H9 (cell line): ENCODE results near the gene SPOCK3. TPM values are rescaled to one million over a fixed set of nuclear protein-coding genes. Genes with fewer than 3 reads are reported as not detected.

Experiments used
- DNase-seq: peaks from one replicate; pipeline ENCODE4 v3.0.0-alpha.2; 2017
- H2AFZ ChIP-seq: one replicate; pipeline ENCODE4 v1.6.1; 2013; ENCODE audit warnings: mild to moderate bottlenecking, low read length, control low read depth, moderate library complexity
- H2AK5ac ChIP-seq: 2 replicates; pipeline ENCODE4 v1.6.1; 2013; ENCODE audit warnings: low read length, control low read depth, mixed read lengths; ENCODE audit not compliant: insufficient read length
- H2BK120ac ChIP-seq: one replicate; pipeline ENCODE4 v1.6.1; 2013; ENCODE audit warnings: low read depth, mild to moderate bottlenecking, low read length, control low read depth, inconsistent platforms; ENCODE audit not compliant: poor library complexity, severe bottlenecking
- H2BK12ac ChIP-seq: 2 replicates; pipeline ENCODE4 v1.6.1; 2013; ENCODE audit warnings: low read length, control low read depth, mixed read lengths, low read depth; ENCODE audit not compliant: insufficient read length
- H2BK15ac ChIP-seq: 2 replicates; pipeline ENCODE4 v1.6.1; 2013; ENCODE audit warnings: low read depth, low read length, control low read depth
- H2BK20ac ChIP-seq: one replicate; pipeline ENCODE4 v1.6.1; 2013; ENCODE audit warnings: low read depth, mild to moderate bottlenecking, low read length, control low read depth, inconsistent platforms; ENCODE audit not compliant: poor library complexity, severe bottlenecking
- H2BK5ac ChIP-seq: 2 replicates; pipeline ENCODE4 v1.6.1; 2013; ENCODE audit warnings: low read length, control low read depth, mixed read lengths; ENCODE audit not compliant: insufficient read length
- H3K14ac ChIP-seq: 2 replicates; pipeline ENCODE4 v1.6.1; 2013; ENCODE audit warnings: low read length, control low read depth; ENCODE audit not compliant: insufficient read depth
- H3K18ac ChIP-seq: 2 replicates; pipeline ENCODE4 v1.6.1; 2013; ENCODE audit warnings: low read depth, mild to moderate bottlenecking, mixed read lengths, low read length, control low read depth; ENCODE audit not compliant: insufficient read length
- H3K23ac ChIP-seq: 2 replicates; pipeline ENCODE4 v1.6.1; 2013; ENCODE audit warnings: low read length, control low read depth, mixed read lengths, low read depth; ENCODE audit not compliant: insufficient read length
- H3K23me2 ChIP-seq: 2 replicates; pipeline ENCODE4 v1.6.1; 2013; ENCODE audit warnings: low read depth, mild to moderate bottlenecking, mixed read lengths, low read length, control low read depth; ENCODE audit not compliant: insufficient read length, poor library complexity, severe bottlenecking
- H3K27ac ChIP-seq: 2 replicates; pipeline ENCODE4 v1.5.1; 2013; ENCODE audit warnings: low read length, control low read depth, mixed read lengths, low read depth; ENCODE audit not compliant: insufficient read length
- H3K27me3 ChIP-seq: 2 replicates; pipeline ENCODE4 v1.6.1; 2013; ENCODE audit warnings: low read length, control low read depth, inconsistent platforms; ENCODE audit not compliant: insufficient read depth
- H3K4ac ChIP-seq: 2 replicates; pipeline ENCODE4 v1.6.1; 2013; ENCODE audit warnings: low read depth, mild to moderate bottlenecking, control low read depth, inconsistent platforms, low read length, moderate library complexity
- H3K4me1 ChIP-seq: 2 replicates; pipeline ENCODE4 v1.6.1; 2013; ENCODE audit warnings: low read length, control low read depth, inconsistent platforms; ENCODE audit not compliant: insufficient read depth
- H3K4me2 ChIP-seq: 2 replicates; pipeline ENCODE4 v1.6.1; 2013; ENCODE audit warnings: low read length, control low read depth, mixed read lengths; ENCODE audit not compliant: insufficient read length, insufficient read depth
- H3K56ac ChIP-seq: 2 replicates; pipeline ENCODE4 v1.6.1; 2013; ENCODE audit warnings: low read depth, mild to moderate bottlenecking, mixed read lengths, low read length, control low read depth; ENCODE audit not compliant: insufficient read length
- H3K79me1 ChIP-seq: 2 replicates; pipeline ENCODE4 v1.6.1; 2013; ENCODE audit warnings: low read depth, mild to moderate bottlenecking, moderate library complexity, low read length, control low read depth, inconsistent platforms; ENCODE audit not compliant: insufficient read depth, poor library complexity, severe bottlenecking
- H3K79me2 ChIP-seq: 2 replicates; pipeline ENCODE4 v1.6.1; 2013; ENCODE audit warnings: low read length, control low read depth, inconsistent platforms; ENCODE audit not compliant: insufficient read depth
- H3K9ac ChIP-seq: 2 replicates; pipeline ENCODE4 v1.6.1; 2013; ENCODE audit warnings: low read length, control low read depth, mixed read lengths; ENCODE audit not compliant: insufficient read length; ENCODE audit errors: extremely low read depth
- H3K9me3 ChIP-seq: one replicate; pipeline ENCODE4 v1.6.1; 2013; ENCODE audit warnings: low read depth, low read length, inconsistent platforms; ENCODE audit not compliant: control insufficient read depth
- H3T11ph ChIP-seq: one replicate; pipeline ENCODE4 v1.6.1; 2013; ENCODE audit warnings: mild to moderate bottlenecking, low read length, control low read depth, inconsistent platforms
- H4K20me1 ChIP-seq: one replicate; pipeline ENCODE4 v1.6.1; 2013; ENCODE audit not compliant: control insufficient read depth, insufficient read length, insufficient read depth
- H4K5ac ChIP-seq: 2 replicates; pipeline ENCODE4 v1.6.1; 2013; ENCODE audit warnings: low read depth, mild to moderate bottlenecking, mixed read lengths, low read length, control low read depth; ENCODE audit not compliant: insufficient read length
- H4K8ac ChIP-seq: replicated peaks from 2 replicates; pipeline ENCODE4 v1.6.1; 2013; ENCODE audit warnings: low read length, control low read depth, mixed read lengths, low read depth; ENCODE audit not compliant: insufficient read length
- H4K91ac ChIP-seq: 2 replicates; pipeline ENCODE4 v1.6.1; 2013; ENCODE audit warnings: low read depth, mild to moderate bottlenecking, moderate library complexity, mixed read lengths, low read length, control low read depth; ENCODE audit not compliant: insufficient read length
- H3K27ac Mint-ChIP-seq, 3 experiments: 2 replicates in 2 of 3; 3 replicates in 1 of 3; pipeline ENCODE4 v1.8.0; 2020 to 2021; ENCODE audit warnings: mixed read lengths in 3 of 3, mild to moderate bottlenecking in 1 of 3, moderate library complexity in 1 of 3
- H3K27me3 Mint-ChIP-seq: 2 replicates; pipeline ENCODE4 v1.8.0; 2021; ENCODE audit warnings: low read depth, mild to moderate bottlenecking, moderate library complexity, mixed read lengths
- H3K36me3 Mint-ChIP-seq, 3 experiments: 2 replicates in 2 of 3; 3 replicates in 1 of 3; pipeline ENCODE4 v1.8.0; 2020 to 2021; ENCODE audit warnings: low read depth in 3 of 3, mixed read lengths in 3 of 3; ENCODE audit not compliant: insufficient read depth in 1 of 3
- H3K4me1 Mint-ChIP-seq, 2 experiments: 2 replicates each; pipeline ENCODE4 v1.8.0; 2020; ENCODE audit warnings: mixed read lengths in 2 of 2
- H3K4me3 Mint-ChIP-seq, 2 experiments: 2 replicates in 1 of 2; 3 replicates in 1 of 2; pipeline ENCODE4 v1.8.0; 2020 to 2021; ENCODE audit warnings: mild to moderate bottlenecking in 2 of 2, mixed read lengths in 2 of 2, moderate library complexity in 1 of 2
- H3K9me3 Mint-ChIP-seq, 2 experiments: 2 replicates in 1 of 2; 3 replicates in 1 of 2; pipeline ENCODE4 v1.8.0; 2020; ENCODE audit warnings: mild to moderate bottlenecking in 2 of 2, mixed read lengths in 2 of 2, moderate library complexity in 1 of 2
- WGBS: extraction: QIAGEN DNeasy Blood & Tissue Kit; methylation state at CpG from one replicate; pipeline ENCODE4 v1.1.7; 2013; ENCODE audit warnings: missing lambda C conversion rate, low lambda C conversion rate, mixed read lengths; ENCODE audit not compliant: insufficient read length; ENCODE audit errors: extremely low coverage; 5-methylcytosine and 5-hydroxymethylcytosine counted together
- total RNA-seq: library from RNA; stranded (reverse); gene quantifications from 2 replicates; pipeline ENCODE4 v1.2.1, GENCODE V29; 2021
- TF ChIP-seq, protein P1 (sequence below): fragments of 200-600 bp; sonication (generic); conservative IDR thresholded peaks from 3 replicates; pipeline ENCODE4 v1.8.0; 2021; ENCODE audit warnings: antibody characterized with exemption, mild to moderate bottlenecking

The SPOCK3 gene
- total RNA-seq, 1 experiment from 2014 or later = 0.28 TPM

DNA sequence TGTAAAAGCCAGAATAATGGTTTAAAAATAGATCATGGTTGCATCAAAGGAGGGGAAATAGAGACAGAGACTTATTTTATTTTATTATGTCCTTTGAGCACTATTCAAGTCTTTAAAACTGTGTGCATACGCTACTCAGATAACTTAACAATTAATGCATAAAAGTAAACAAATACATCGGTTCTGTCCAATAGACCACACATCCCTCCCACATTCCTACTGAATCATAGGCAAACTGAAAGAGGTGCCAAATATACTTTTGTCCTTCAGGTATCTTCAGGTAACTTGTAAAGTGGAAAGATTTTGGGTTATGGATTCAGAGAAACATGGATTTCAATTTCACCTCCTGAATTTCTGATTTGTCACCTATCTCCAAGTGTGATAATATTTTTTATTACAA is 91.3 kb downstream of the SPOCK3 start:
- no peaks in the 10 kb centered on the region for H3K9me3 Mint-ChIP-seq
- H3K23ac ChIP-seq = no peak overlapping the region
- H3K4me2 ChIP-seq = no peak overlapping the region
- no peaks in the 10 kb centered on the region for H3K79me1 ChIP-seq
- no peak for DNase-seq
- H4K8ac ChIP-seq = no peak overlapping the region
- H3K36me3 Mint-ChIP-seq = no peaks in the 10 kb centered on the region
- no peak overlapping the region for H4K91ac ChIP-seq
- H3K79me2 ChIP-seq = no peaks in the 10 kb centered on the region
- H3K4ac ChIP-seq = no peak overlapping the region
- H2AK5ac ChIP-seq = no peak overlapping the region
- no peak overlapping the region for H3T11ph ChIP-seq
- no peak overlapping the region for H2BK12ac ChIP-seq
- H4K5ac ChIP-seq = no peak overlapping the region
- WGBS = no CpG with 5 or more reads among the region's 2 CpGs
- no peak overlapping the region for H3K4me3 Mint-ChIP-seq
- H3K56ac ChIP-seq = no peak overlapping the region
- peaks cover 4% of the 10 kb centered on the region; the same call in 1 of the 2 replicates for H3K27me3 Mint-ChIP-seq
- H2BK15ac ChIP-seq = no peak overlapping the region
- no peak overlapping the region for H2BK5ac ChIP-seq
- no peak overlapping the region for H3K18ac ChIP-seq
- H3K4me1 ChIP-seq = no peaks in the 10 kb centered on the region
- TF ChIP-seq, protein P1, sequence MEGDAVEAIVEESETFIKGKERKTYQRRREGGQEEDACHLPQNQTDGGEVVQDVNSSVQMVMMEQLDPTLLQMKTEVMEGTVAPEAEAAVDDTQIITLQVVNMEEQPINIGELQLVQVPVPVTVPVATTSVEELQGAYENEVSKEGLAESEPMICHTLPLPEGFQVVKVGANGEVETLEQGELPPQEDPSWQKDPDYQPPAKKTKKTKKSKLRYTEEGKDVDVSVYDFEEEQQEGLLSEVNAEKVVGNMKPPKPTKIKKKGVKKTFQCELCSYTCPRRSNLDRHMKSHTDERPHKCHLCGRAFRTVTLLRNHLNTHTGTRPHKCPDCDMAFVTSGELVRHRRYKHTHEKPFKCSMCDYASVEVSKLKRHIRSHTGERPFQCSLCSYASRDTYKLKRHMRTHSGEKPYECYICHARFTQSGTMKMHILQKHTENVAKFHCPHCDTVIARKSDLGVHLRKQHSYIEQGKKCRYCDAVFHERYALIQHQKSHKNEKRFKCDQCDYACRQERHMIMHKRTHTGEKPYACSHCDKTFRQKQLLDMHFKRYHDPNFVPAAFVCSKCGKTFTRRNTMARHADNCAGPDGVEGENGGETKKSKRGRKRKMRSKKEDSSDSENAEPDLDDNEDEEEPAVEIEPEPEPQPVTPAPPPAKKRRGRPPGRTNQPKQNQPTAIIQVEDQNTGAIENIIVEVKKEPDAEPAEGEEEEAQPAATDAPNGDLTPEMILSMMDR = no peak
- no peak overlapping the region for H3K27ac Mint-ChIP-seq
- no peaks in the 10 kb centered on the region for H3K9me3 ChIP-seq
- no peaks in the 10 kb centered on the region for H3K4me1 Mint-ChIP-seq
- H3K14ac ChIP-seq = no peak overlapping the region
- no peak overlapping the region for H2AFZ ChIP-seq
- no peaks in the 10 kb centered on the region for H3K23me2 ChIP-seq
- H4K20me1 ChIP-seq = no peaks in the 10 kb centered on the region
- no peak overlapping the region for H3K27ac ChIP-seq
- no peak overlapping the region for H2BK20ac ChIP-seq
- H3K27me3 ChIP-seq = no peaks in the 10 kb centered on the region
- H2BK120ac ChIP-seq = no peak overlapping the region
- H3K9ac ChIP-seq = no peak overlapping the region
